Fibroblast of lung (primary cell): ENCODE measurements around the gene TM9SF4. TPM values are rescaled to one million over a fixed set of nuclear protein-coding genes. Genes with fewer than 3 reads are reported as not detected.
A peak's percentile ranks its signal among the peaks of the same experiment; 100 is the strongest.

Source experiments
- DNase-seq, 2 donors: peaks; one replicate each; pipeline versions ENCODE4 v3.0.0 to v3.0.0-alpha.2; 2010; ENCODE audit warnings: low read depth in 2 of 2
- H2AFZ ChIP-seq: 2 replicates; pipeline ENCODE4 v1.5.1; 2012; ENCODE audit warnings: low read length, control low read depth, inconsistent platforms
- H3K27ac ChIP-seq: 2 replicates; pipeline ENCODE4 v1.5.1; 2011; ENCODE audit warnings: low read length, control low read depth; ENCODE audit not compliant: insufficient read depth
- H3K27me3 ChIP-seq: 2 replicates; pipeline ENCODE4 v1.5.1; 2011; ENCODE audit warnings: mild to moderate bottlenecking, low read length; ENCODE audit not compliant: control insufficient read depth, insufficient read depth
- H3K36me3 ChIP-seq: 2 replicates; pipeline ENCODE4 v1.5.1; 2011; ENCODE audit warnings: low read length; ENCODE audit not compliant: control insufficient read depth, insufficient read depth
- H3K4me1 ChIP-seq: 2 replicates; pipeline ENCODE4 v1.5.1; 2011; ENCODE audit warnings: low read length; ENCODE audit not compliant: control insufficient read depth, insufficient read depth; ENCODE audit errors: extremely low read depth
- H3K4me2 ChIP-seq: 2 replicates; pipeline ENCODE4 v1.5.1; 2011; ENCODE audit warnings: low read length, control low read depth; ENCODE audit not compliant: insufficient read depth; ENCODE audit errors: extremely low read depth
- H3K4me3 ChIP-seq, 4 experiments: fragments of 200-600 bp in 1 of 4; sonication (generic) in 1 of 4; replicated peaks in 1 of 4; 2 replicates each; pipeline ENCODE4 v1.5.1; 2011 to 2016; ENCODE audit warnings: low read length in 4 of 4, low read depth in 3 of 4, mild to moderate bottlenecking in 3 of 4, control low read depth in 2 of 4, inconsistent platforms in 1 of 4, mixed read lengths in 1 of 4; ENCODE audit not compliant: insufficient read depth in 1 of 4; ENCODE audit errors: control extremely low read depth in 1 of 4
- H3K79me2 ChIP-seq: 2 replicates; pipeline ENCODE4 v1.5.1; 2012; ENCODE audit warnings: mild to moderate bottlenecking, low read length, inconsistent platforms; ENCODE audit not compliant: control insufficient read depth, insufficient read depth
- H3K9ac ChIP-seq: 2 replicates; pipeline ENCODE4 v1.5.1; 2011; ENCODE audit warnings: mild to moderate bottlenecking, low read length, control low read depth; ENCODE audit not compliant: insufficient read depth
- H3K9me3 ChIP-seq: 2 replicates; pipeline ENCODE4 v1.5.1; 2012; ENCODE audit warnings: low read depth, low read length; ENCODE audit not compliant: control insufficient read depth, insufficient read depth
- H4K20me1 ChIP-seq: 2 replicates; pipeline ENCODE4 v1.5.1; 2011; ENCODE audit warnings: low read length; ENCODE audit not compliant: control insufficient read depth, insufficient read depth; ENCODE audit errors: extremely low read depth
- EZH2 ChIP-seq: IDR thresholded peaks from 2 replicates; pipeline ENCODE4 v1.5.1; 2012; ENCODE audit warnings: low read length, control low read depth, mild to moderate bottlenecking; ENCODE audit errors: missing control alignments
- polyA plus RNA-seq, 2 donors: library from polyadenylated mRNA; depleted of rRNA in 1 of 2; stranded (reverse) in 1 of 2; unstranded in 1 of 2; fragments of >200 nt; gene quantifications; 2 replicates each; pipeline ENCODE4 v1.2.1, GENCODE V29; 2011 to 2012; ENCODE audit warnings: missing spikeins in 1 of 2
- total RNA-seq: library from RNA; depleted of rRNA; stranded (reverse); fragments of >200 nt; gene quantifications from 2 replicates; pipeline ENCODE4 v1.2.1, GENCODE V29; 2014
- TF ChIP-seq, protein P1 (sequence below), 2 donors: IDR thresholded peaks in 1 of 2; conservative IDR thresholded peaks in 1 of 2; 1 replicate in 1 of 2; 2 replicates in 1 of 2; pipeline ENCODE4 v1.5.1; 2011 to 2012; ENCODE audit warnings: low read length in 2 of 2, control low read depth in 1 of 2, inconsistent platforms in 1 of 2, low read depth in 1 of 2, mild to moderate bottlenecking in 1 of 2

TM9SF4 gene
- total and polyA plus RNA-seq, 2 donors (not counting 1 experiment from before 2014, with no cell fraction given): 33.5 to 71.3 TPM

DNA sequence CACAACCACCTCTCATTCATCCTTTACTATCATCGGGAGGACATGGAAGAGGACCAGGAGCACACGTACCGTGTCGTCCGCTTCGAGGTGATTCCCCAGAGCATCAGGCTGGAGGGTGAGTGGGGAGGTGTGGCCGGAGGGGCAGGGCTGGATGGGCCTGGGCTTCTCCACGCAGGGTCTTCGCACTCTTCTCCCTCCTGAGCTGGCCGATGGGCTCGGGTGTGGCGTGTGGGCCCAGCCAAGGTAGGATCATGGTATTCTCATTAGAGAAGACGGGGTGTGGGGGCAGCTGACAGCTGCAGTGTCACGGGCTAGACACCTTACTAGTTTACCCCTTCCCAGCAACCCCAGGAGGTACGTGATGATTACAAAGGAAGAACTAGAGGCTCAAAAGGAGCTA lies 33.5 kb downstream of the TM9SF4 start:
- Histone ChIP-seq H4K20me1 (no peaks in the 10 kb centered on the region), H3K9me3 (no peaks in the 10 kb centered on the region), H3K4me2 (no peak overlapping the region), H3K9ac (no peak overlapping the region), H3K36me3 (peaks cover 38% of the 10 kb centered on the region), H3K4me1 (no peaks in the 10 kb centered on the region), H3K27me3 (no peaks in the 10 kb centered on the region), H3K79me2 (no peaks in the 10 kb centered on the region), H2AFZ (no peak overlapping the region), H3K4me3 (no peak overlapping the region), H3K27ac (no peak overlapping the region)
- DNase-seq: no peak
- no peak for TF ChIP-seq EZH2
- TF ChIP-seq, protein P1, sequence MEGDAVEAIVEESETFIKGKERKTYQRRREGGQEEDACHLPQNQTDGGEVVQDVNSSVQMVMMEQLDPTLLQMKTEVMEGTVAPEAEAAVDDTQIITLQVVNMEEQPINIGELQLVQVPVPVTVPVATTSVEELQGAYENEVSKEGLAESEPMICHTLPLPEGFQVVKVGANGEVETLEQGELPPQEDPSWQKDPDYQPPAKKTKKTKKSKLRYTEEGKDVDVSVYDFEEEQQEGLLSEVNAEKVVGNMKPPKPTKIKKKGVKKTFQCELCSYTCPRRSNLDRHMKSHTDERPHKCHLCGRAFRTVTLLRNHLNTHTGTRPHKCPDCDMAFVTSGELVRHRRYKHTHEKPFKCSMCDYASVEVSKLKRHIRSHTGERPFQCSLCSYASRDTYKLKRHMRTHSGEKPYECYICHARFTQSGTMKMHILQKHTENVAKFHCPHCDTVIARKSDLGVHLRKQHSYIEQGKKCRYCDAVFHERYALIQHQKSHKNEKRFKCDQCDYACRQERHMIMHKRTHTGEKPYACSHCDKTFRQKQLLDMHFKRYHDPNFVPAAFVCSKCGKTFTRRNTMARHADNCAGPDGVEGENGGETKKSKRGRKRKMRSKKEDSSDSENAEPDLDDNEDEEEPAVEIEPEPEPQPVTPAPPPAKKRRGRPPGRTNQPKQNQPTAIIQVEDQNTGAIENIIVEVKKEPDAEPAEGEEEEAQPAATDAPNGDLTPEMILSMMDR (conservative IDR thresholded peaks at IDR 0.05 in 1 of 2, IDR thresholded peaks at IDR 0.05 in 1 of 2; ENCODE audit: low read depth in 1 of 2, low read length in 2 of 2): no peak

DNA sequence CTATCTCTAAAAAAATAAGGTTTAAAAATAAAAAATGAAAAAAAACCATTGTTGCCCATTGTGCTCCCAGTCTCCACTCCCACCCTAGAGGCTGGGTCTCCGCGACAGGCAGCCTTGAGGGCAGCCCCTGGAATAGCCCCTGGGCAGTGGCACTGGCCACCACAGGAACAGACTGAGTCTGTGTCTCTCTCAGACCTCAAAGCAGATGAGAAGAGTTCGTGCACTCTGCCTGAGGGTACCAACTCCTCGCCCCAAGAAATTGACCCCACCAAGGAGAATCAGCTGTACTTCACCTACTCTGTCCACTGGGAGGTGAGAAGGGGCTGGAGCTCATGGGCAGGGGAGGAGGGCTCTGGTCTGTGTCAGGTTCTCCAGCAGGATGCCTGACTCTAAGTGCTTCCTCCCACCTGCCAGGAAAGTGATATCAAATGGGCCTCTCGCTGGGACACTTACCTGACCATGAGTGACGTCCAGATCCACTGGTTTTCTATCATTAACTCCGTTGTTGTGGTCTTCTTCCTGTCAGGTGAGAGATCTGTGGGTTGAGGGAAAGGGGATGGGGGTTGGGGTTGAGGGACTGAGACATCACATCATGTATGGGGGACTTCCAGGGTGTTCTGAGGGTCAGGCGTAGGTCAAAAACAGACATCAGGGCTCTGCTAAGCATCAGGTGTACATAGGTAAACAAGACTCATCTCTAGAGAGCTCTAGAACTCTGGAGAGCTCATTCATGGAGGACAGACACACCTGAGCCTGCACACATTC lies 35.6 kb downstream of the TM9SF4 start:
- no peak overlapping the region for H3K4me2 ChIP-seq
- no peak overlapping the region for H2AFZ ChIP-seq
- DNase-seq: no peak
- no peaks in the 10 kb centered on the region for H3K9me3 ChIP-seq
- peaks cover 30% of the 10 kb centered on the region for H3K36me3 ChIP-seq
- H3K4me1 ChIP-seq: no peaks in the 10 kb centered on the region
- TF ChIP-seq EZH2: no peak
- TF ChIP-seq, protein P1 (conservative IDR thresholded peaks at IDR 0.05 in 1 of 2, IDR thresholded peaks at IDR 0.05 in 1 of 2; ENCODE audit: low read depth in 1 of 2, low read length in 2 of 2): no peak
- H3K27ac ChIP-seq: no peak overlapping the region
- no peak overlapping the region for H3K4me3 ChIP-seq
- H3K9ac ChIP-seq: no peak overlapping the region
- no peaks in the 10 kb centered on the region for H3K79me2 ChIP-seq
- no peaks in the 10 kb centered on the region for H3K27me3 ChIP-seq
- H4K20me1 ChIP-seq: no peaks in the 10 kb centered on the region

DNA sequence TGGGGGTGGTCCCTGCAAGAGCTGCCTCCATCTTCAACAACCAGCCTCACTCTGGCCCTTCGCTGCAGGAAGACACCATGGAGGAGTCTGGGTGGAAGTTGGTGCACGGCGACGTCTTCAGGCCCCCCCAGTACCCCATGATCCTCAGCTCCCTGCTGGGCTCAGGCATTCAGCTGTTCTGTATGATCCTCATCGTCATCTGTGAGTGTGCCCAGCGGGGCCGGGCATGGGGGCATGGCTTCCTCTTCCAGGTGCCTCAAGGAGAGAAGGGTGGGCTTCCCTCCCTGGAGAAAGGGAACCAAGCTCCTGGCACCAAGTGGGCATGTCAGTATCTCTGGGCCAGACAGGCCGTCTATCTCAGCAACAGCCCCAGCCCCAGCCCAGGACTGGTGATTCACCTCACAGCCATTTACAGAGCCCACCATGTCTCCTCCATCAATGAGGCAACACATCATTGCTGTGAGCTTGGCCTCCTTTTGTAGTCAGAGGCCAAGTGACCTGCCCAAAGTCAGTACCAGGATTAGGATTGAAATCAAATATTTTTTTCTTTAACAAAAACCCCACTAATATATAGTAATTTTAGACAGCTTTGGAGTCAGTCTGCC lies 40.2 kb downstream of the TM9SF4 start:
- H4K20me1 ChIP-seq: no peaks in the 10 kb centered on the region
- DNase-seq: peak in 1 of 2 donors; percentile 19
- no peak overlapping the region for H3K4me3 ChIP-seq
- H3K9me3 ChIP-seq: no peaks in the 10 kb centered on the region
- H3K4me1 ChIP-seq: no peaks in the 10 kb centered on the region
- TF ChIP-seq, protein P1 (conservative IDR thresholded peaks at IDR 0.05 in 1 of 2, IDR thresholded peaks at IDR 0.05 in 1 of 2; ENCODE audit: low read depth in 1 of 2, low read length in 2 of 2): no peak
- no peak for TF ChIP-seq EZH2
- H3K27me3 ChIP-seq: no peaks in the 10 kb centered on the region
- no peak overlapping the region for H3K27ac ChIP-seq
- H2AFZ ChIP-seq: no peak overlapping the region
- peaks cover 16% of the 10 kb centered on the region for H3K36me3 ChIP-seq
- no peaks in the 10 kb centered on the region for H3K79me2 ChIP-seq
- no peak overlapping the region for H3K9ac ChIP-seq
- H3K4me2 ChIP-seq: no peak overlapping the region
